Measurements from ENCODE around the gene CA10.

Gene CA10

DNA sequence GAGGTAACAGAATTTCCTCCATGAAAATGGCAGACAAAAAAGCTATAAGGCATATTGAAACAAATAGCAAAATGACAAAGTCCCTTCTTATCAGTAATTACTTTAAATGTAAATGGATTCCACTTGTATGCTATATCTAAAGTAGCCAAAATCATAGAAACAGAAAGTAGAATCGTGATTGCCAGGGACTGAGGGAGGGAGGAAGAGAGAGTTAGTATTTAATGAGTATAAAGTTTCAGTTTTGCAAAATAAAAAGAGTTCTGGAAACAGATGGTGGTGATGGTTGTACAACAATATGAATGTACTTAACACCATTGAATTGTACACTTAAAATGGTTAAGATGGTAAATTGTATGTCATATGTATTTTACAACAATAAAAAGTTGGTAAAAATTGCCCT lies 407.4 kb downstream of the CA10 start:
- no peak for DNase-seq

DNA sequence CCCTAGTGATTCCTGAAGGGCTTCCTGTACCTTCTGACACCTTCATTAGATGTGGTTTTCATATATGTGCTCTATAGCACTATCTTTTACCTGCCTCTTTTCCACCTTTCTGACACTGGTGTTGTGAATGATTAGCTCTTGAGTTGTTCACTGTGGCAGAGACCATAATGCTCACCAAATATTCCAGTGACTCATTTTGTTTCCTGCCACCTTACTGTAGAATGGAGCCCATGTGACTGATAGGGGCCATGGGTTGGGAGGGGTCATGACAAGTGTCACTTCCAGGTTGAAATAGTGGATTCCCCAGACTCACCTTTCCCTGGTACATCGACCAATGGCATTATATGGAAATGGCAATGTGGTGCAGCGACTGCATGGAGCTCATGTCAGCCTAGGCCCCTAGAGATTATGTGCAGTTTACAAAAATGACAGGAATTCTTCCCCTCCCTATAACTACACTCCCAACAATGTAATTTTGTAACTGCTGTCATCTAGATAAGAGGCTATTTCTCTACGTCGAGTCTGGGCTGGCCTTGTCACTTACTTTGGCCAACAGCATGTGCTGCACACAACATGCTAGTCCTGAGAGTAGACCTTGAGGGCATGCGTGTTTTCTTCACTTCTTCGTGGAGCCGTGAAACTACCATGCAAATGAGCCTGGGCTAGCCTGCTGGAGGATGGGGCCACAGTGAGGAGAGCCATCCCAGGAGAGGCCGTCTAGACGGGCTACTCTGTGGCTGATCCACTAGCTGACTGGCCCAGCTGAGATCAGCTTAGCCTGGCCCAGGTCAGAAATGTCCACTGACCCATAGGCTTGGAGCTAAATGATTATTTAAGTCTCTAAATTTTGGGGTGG lies 409.5 kb downstream of the CA10 start:
- DNase-seq: no peak

DNA sequence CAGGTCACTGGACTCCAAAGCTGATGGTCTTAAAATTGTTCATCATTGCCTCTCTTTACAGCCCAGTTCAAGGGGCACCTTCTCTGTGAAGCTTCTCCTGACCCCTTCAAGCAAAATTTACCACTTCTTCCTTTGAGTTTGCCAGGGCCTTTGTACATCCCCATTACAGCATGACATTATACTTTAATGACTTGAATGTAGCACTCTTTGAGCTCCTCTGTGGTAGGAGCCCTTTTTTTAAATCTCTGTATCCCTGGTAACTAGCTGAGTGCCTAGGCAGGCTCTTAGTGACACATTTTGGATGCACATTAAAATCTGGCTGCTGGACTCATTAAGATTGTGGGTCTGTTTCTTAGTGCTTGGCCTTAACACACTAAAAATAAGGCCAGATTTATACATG lies 412.1 kb downstream of the CA10 start:
- DNase-seq: no peak

DNA sequence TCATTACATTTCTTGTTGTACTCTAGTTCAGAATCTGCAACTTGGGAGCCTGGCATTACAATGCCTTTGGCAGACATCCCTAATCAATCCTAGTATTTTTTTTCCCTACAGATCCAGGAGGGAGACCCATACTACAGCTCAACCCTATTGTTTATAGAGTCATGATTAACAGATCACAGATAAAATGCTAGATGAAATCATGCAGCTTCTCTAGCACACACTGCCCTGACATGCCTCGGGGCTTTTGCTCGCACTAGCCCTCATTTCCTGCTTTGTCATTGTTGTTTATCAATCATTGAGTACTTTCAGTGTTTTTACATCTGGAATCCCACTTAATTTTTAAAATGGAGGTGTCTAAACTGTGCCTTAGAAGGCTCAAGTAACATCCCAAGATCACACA lies 412.5 kb downstream of the CA10 start:
- DNase-seq: no peak

DNA sequence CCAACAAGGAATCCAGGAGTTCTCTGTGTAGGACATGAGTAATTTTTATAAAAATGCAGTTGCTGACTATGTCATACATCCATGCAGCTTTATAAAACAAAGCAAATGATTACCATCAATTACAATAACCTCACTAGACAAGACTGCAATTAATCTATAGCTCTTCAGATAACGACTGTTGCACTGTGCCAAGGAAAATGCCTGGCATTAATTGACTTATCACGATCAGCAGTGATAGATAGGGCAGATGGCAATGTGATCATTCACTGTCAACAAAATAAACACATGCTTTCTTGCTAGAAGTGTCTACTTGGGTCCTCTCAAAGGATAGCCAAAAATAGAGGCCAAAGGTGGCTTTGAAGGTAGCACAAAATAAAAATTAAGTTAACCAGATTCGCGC lies 415.0 kb downstream of the CA10 start:
- DNase-seq: no peak

DNA sequence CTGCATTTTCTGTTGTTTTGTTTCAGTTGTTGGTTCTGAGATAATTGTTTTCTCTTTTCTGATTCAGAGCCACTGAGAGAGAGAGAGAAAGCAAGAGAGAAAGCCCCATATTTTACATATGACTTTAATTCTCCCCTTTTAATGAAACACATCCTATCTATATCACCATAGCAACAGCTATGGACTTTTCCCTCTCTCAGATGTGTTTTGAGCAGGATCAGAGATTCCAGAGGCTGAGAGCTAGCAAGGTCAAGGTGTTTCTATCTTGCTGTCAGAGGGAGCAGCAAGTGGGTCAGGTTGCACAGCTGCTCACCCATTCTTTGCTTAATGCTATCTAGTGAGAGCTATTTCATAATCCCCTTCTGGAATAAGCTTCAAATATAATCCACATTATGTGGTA lies 415.9 kb downstream of the CA10 start:
- no peak for DNase-seq

DNA sequence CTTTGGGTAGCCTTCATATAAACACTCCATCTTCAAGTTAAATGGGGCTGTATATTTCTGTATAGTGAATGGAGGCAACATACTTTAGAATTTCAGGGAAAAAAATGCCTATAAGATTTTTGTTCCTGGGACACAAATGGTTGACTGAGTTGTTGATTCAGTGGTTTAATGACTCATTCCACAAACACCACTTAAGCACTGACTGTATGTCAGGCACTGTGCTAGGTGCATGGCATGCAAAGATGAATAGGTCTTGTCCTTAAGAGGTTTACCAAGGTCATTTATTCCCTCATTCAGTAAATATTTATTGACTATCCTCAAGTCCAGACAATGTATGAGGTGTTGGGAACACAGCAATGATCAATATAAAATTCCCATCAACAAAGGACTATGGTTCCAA lies 417.1 kb downstream of the CA10 start:
- no peak for DNase-seq

DNA sequence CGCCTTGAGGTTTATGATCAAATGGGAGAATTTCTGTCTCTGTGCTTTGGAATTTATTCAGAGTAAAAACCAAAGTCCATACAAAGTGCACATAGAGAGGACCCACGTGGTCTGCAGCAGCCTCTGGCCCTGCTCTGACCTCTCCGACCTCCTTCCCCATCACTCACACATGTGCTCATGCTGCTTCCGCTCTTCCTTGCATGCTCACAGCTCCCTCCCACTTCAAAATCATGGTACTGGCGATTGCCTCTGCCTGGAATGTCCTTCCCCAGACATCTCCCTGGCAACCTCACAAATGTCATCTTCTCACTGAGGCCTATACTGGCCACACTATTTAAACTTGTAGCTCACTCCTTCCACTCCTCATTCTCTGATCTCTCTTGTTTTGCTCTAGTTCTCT lies 418.0 kb downstream of the CA10 start:
- no peak for DNase-seq

DNA sequence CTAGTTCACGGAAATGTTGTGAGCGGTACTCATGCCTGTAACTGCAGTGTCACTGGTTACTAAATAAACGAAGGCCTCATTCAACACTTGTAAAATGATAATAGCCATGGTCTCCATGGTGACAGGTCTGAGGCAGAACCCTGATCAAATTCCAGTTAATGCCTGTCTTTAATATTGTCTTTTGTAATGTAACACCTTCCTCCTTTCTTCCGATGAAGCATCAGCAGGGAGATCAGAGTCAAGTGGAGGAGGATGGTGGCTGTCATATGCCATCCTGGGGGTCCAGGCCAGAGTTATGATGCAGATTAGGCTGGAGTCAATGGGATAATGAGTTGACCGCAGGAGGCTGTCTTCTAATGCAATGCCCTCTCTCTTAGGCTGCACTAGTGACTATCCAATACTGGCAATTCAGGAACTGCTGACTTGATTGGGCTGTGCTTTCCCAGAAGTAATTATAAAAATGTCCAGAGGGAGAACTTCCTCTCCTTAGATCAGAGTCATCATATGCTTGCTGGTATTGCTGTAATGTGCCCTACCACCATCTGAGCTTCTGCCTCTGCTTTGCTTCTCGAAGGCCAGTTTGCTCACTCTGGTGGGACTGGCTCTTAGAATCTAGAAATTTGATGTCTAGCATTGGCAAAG lies 419.1 kb downstream of the CA10 start:
- no peak for DNase-seq

DNA sequence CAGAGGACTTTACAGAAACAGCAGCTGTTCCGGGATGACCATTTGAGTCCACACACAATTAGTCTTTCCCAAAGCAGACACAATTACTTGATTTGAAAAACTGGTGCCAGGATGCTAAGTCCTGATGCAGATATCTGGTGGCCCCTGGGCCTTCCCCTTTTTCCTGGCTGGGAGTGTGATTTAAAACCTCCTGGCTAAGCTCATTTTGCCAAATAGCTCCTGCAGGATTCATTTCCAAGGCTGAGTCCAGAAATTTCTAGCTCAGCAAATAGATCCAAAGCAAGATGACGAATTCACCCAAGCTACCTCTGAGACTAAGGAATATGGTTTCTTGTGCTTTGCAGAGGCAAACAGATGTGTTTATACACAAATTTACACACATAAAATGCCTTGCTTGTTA lies 422.2 kb downstream of the CA10 start:
- DNase-seq: no peak

DNA sequence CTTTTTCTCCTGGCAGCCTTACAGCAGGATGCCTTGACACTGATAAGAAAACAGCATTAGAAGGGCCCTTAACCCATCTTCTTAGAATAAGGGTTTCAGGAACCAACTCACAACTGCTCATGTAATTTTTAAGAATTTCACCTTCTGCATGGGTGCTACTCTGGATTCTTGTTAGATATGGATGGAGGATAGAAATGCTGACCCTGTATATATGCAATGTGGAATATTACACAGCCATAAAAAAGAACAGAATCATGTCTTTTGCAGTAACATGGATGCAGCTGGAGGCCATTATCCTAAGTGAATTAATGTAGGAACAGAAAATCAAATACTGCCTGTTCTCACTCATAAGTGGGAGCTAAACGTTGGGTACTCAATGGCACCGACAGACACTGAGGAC lies 423.5 kb downstream of the CA10 start:
- DNase-seq: no peak

DNA sequence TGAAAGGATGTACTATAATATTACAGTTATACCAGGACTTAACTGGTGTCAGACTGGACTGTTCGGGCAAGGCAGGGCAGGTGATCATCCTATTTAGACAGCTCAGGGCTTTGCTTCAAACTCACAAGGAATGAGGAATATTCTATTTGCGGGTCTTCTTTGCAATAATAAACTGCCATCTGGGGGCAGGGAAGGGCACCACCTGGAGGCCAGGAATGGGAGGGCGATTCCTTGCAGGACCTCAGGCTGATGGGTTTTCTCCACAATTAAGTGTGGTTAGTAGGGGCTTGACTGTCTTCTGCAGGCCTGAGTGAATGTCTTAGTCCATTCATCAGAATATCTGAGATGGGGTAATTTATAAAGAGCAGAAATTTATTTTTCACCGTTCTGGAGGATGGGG lies 424.1 kb downstream of the CA10 start:
- peak; percentile 7 for DNase-seq

DNA sequence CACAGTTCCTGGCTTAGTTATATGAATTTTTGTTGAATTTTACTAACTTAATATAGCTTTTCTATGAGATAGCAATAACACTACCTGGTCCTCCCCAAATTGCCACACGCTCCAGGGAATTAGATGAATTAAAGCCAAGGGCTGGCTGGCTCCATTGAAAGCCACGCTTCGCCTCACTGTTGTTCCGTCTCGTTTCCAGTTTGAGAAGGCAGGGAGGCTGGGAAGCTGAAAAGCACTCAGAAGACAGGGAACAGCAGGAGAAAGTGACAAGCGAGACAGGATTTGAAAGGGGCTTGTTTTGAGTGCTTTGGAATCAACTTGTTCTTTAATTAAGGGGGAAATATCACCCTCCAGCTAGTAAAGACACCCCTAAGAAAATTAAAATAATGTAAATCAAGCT lies 425.3 kb downstream of the CA10 start:
- no peak for DNase-seq

DNA sequence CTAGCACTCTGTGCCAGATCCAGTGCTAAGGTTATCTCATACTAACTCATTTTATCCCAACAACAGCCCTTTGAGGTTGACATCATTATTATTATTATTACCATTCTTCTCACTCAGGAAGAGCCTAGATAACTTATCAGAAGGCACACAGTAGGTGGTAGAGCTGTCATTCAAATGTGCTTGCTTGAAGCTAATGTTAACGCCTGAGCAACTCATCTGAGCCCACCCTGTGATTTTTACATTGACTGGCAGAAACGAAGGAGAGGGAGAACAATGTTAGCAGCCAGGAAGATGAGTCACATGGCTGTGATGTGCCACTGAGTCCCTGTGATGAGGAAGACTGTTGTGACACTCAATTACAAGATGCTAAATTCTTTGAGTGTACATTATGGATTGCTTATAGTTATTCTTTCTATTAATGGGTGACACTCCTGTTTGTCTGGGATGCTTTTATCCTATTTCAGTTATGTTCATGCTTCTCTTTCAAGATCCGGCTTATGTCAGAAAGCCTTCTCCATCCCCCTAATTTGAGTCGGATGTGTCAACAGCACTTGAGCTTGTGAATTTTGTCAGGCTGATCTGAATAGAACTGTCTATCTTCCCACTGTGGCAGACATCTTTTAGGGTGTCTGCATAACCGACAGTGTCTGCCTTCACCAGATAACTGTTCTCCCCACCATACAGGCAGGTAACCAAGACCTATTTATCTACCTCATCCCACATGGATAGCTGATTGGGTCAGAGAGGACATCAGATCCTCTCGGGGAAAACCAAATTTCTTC lies 426.4 kb downstream of the CA10 start:
- DNase-seq: no peak

DNA sequence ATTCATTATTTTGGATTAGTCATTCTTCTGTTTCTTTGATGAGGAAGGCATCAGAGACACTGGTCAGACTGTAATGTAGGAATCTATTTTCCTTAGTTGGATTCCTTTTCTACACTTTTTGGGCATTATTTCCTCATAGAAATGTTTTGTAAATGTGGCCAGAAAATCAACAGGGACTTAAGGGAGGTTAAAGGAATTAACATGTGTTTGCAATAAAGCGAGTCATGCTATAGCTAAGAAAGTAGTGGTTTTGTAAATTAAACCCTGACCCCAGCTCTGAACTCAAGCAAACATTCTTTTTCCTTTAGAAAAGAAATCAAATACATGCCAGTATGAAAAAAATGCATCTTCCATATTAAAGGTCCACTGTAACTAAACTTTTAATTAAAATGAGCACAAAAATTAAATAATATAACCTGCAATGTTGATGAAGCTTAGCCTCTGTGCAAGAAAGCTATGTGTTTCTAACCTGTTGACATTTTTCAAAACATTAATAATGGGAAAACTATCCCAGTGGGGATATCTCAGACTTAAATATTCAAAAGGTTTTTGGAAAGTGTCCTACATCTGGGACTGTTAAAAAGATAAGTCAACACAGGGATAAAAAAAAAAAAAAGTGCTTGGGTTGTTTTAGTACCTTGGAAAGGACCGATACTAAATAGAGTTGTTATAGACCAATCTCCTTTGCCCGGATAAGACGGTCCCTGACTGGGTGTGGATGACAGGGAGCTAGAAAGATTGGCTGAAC lies 428.0 kb downstream of the CA10 start:
- DNase-seq: no peak

DNA sequence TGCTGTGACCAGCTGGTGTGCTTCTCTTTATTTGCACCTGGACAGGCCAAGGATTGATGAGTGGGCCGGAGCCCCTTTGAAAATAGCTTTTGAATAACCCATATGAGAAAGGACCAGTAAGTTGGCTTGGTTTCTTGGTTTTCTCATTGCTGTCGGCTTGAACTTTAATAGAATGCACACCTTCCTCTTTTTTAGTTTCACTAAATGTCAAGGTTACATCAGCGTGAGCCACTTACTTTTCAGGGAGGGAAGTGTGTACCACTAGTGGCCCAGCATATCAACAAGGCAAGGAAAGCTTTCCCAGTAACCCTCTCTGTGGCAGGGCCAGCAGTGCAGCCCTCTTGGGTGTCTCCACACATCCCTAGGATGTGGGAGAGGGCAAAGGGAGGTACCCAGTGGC lies 433.3 kb downstream of the CA10 start:
- no peak for DNase-seq

DNA sequence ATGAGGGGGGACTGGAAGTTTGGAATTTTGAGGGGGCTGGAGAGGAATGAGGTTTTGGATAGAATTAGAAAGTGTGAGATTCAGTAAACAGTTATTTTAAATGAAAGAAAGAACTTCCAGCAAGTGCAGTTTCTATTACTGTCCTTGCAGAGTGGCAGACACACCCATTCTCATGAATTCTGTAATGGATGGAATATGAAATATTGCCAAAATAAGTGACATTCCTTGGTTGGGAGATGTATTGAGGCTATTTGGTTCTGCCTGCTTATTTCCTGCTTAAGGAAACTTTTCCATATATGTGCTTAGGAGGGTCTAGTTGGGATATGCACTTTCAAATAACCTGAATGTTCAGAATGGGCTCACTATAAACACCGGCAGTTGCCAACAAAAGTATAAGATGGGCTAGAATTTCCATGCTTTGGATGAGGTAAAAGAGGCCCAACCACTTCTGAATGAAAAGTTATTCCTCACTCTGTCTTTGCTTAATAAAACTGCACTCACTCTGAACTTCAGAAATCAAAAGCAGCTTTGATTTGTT lies 434.4 kb downstream of the CA10 start:
- DNase-seq: no peak

DNA sequence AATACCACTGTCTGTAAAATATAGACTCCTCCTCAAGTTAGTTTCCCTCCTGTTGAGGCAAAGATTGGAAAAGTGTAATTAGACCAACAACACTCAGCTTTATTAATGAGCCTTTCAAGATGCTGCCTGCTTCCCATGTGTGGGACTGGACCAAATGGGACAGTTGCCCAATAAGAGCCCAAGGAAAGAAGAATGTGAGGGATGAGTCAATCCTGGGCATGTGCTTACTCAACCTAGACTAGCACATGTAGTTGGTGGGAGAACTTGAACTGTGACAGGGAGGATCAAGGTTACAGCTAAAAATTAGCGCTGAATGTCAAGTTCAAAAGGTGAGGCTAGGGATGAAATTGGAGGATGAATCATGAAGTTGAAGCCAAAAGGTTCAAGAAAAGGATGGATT lies 435.5 kb downstream of the CA10 start:
- DNase-seq: no peak

DNA sequence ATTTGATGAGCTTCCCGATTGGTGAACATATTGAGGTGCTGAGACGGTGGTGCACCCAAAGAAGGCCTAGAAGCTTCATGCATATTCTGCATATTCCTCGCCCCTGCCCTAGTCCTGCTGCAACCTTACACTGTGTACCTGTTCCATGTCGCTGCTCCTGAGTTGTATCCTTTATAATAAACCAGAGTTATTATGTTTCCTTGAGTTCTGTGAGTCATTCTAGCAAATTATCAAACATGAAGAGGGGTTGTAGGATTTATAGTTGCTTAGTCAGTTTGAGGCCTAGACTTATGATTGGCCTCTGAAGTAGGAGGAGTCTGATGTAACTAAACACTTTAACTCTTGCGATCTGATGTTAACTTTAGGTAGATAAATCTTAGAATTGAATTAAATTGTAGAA lies 436.8 kb downstream of the CA10 start:
- DNase-seq: no peak

DNA sequence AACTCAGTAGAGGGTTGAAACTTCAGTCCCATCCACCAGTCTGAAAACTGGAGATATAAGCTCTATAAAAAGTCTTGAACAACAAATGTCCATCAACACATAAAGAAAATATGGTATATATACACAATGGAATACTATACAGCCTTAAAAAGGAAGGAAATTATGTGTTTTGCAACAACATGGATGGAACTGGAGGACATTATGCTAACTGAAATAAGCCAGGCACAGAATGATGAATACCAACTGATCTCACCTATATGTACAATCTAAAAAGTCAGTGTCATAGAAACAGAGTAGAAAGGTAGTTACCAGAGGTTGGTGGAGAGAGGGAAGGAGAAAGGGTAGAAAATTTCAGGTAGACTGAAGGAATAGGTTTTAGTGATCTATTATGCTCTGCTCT lies 438.1 kb downstream of the CA10 start:
- no peak for DNase-seq

DNA sequence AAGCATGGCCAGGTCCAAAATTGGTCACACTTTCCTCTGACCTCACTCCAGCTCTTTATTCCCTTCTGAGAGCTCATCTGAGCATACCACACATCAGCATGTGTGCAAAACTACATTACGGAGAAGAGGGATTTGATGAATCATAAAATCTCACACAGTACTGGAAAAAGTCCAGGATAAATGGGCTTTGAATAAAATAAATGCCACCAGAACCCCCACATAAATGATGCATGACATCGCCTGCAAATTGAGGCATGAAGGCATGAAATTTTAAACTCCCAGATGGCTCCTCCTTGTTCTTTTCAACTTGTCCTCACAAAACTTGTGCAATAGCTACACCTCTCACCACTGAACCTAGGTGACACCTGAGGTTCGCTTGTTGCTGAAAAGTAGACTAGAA lies 439.5 kb downstream of the CA10 start:
- DNase-seq: no peak

DNA sequence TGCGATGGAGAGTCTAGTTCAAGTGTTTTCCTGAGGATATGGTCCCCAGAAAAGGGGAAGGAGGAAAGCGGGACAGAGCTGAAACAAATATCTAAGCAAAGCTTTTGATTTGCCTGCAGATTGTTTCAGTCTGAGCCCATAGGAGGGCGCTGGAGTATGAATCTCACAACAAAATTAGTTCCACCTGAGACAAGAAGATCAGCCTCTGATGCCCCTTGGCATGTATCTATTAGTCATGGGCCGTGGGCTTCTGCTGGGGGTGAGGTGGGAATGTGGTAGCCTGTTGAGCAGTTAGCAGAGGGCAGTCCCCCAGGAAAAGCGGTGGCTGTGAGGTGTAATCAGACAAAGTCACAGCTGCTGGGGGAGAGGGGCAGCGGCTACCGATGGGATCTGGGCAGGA lies 446.9 kb downstream of the CA10 start:
- no peak for DNase-seq

DNA sequence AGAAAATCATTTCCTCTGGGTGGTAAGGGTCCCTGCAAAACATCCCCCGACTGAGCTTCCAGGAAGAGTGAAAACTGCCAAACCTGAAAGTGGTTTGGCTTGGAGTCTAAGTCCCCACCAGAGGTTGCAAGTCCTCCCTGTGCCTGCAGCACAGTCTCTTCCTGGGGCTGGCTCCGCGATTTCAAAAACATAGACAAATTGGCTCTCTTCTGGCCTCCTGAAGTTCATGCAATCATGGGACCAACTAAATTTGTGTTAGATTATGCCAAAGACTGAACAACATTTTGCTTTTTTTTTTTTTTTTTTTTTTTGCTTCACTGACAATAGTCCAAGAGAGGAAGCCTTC lies 447.9 kb downstream of the CA10 start:
- DNase-seq: no peak
